ENCODE data around the gene ADGRD1.

DNA sequence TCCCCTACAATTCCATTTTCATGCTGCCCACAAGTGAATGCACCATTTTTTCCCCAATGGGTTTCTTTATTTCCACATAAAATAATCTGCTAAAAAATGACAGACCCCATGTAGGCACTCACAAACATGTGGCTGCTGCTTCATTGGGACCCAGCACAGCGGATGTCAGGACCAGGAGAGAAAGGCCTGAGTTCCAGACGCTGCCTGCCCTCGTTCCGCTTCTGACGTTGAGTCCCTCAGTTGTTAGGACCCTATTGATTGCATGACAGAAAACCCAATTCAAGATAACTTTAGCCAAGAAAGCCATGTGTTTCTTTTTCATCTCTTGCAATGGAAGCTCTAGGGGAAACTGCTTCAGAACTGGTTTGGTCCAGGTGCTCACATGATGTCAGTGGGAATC lies 34.6 kb downstream of the ADGRD1 start:
- TF ChIP-seq NFIC (IDR thresholded peaks at IDR 0.05; ENCODE audit: borderline replicate concordance) (no peak), MXI1 (IDR thresholded peaks at IDR 0.05; ENCODE audit: low read depth, low read length) (no peak)
- TF ChIP-seq, protein P1, sequence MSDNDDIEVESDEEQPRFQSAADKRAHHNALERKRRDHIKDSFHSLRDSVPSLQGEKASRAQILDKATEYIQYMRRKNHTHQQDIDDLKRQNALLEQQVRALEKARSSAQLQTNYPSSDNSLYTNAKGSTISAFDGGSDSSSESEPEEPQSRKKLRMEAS (IDR thresholded peaks at IDR 0.05; ENCODE audit: low read depth), result no peak

Measured in SK-N-SH (cell line).